ENCODE measurements around the gene PODXL. TPM values are rescaled to one million over a fixed set of nuclear protein-coding genes. Genes with fewer than 3 reads are reported as not detected.

Gene PODXL
- total and polyA plus RNA-seq, 2 of the 8 experiments (the other 6 are each of a cell fraction or from before 2014, with no cell fraction given): 638 to 925 TPM

- Histone ChIP-seq H3K18ac (ENCODE audit: extremely low read depth, low read length) (no peak overlapping the region), H2BK15ac (ENCODE audit: low read length) (no peak overlapping the region), H2AFZ (ENCODE audit: low read length) (no peak overlapping the region), H3K4me3 (ENCODE audit: extremely low read depth in 1 of 4, insufficient read depth in 2 of 4, low read depth in 3 of 4, low read length in 4 of 4) (no peak overlapping the region), H3K4ac (replicated peaks; ENCODE audit: insufficient read length, low read depth, low read length) (no peak overlapping the region), H3K9ac (replicated peaks in 1 of 4; ENCODE audit: extremely low read depth in 1 of 4, low read depth in 3 of 4, low read length in 3 of 4) (no peak overlapping the region), H3K4me2 (ENCODE audit: insufficient read depth in 1 of 2, low read depth in 2 of 2, low read length in 2 of 2) (no peak overlapping the region), H3K23ac (ENCODE audit: insufficient read length) (no peak overlapping the region), H3K36me3 (ENCODE audit: control insufficient read depth in 2 of 4, insufficient read depth in 4 of 4, low read length in 3 of 4) (peaks cover 73 to 95% (median 83%) of the 10 kb centered on the region in 4 experiments), H2BK120ac (replicated peaks; ENCODE audit: low read depth, low read length) (no peak overlapping the region), H4K5ac (ENCODE audit: insufficient read length, low read depth, low read length) (no peak overlapping the region), H3K79me1 (ENCODE audit: low read depth, low read length) (peaks cover 8% of the 10 kb centered on the region), H3K27me3 (replicated peaks in 1 of 4; ENCODE audit: control insufficient read depth in 3 of 4, extremely low read depth in 1 of 4, insufficient read depth in 3 of 4, low read length in 3 of 4) (no peaks in the 10 kb centered on the region), H3K79me2 (ENCODE audit: control insufficient read depth in 1 of 2, insufficient read depth in 2 of 2, low read length in 2 of 2) (peaks cover 0 to 58% of the 10 kb centered on the region in 2 experiments; a peak in 3 of 4 replicates), H2BK20ac (ENCODE audit: low read length) (no peak overlapping the region), H3K56ac (replicated peaks; ENCODE audit: insufficient read length, low read depth, low read length) (no peak overlapping the region), H3K9me3 (ENCODE audit: insufficient read depth in 2 of 2, low read depth in 1 of 2, low read length in 1 of 2) (no peaks in the 10 kb centered on the region), H2BK5ac (ENCODE audit: low read depth, low read length) (no peak overlapping the region), H3K14ac (ENCODE audit: insufficient read length) (no peak overlapping the region), H4K8ac (ENCODE audit: extremely low read depth, insufficient read depth, low read length) (0 out of 2 replicates have a peak overlapping the region, but pooled peaks have one; percentile 51), H3K27ac (ENCODE audit: low read depth, low read length) (peak overlapping the region; percentile 50; the same call in 1 of the 2 replicates), H2BK12ac (ENCODE audit: low read depth, low read length) (no peak overlapping the region), H4K91ac (replicated peaks; ENCODE audit: insufficient read length, low read length) (no peak overlapping the region), H2AK5ac (ENCODE audit: low read depth, low read length) (no peak overlapping the region), H3K4me1 (replicated peaks in 1 of 4; ENCODE audit: control insufficient read depth in 3 of 4, insufficient read depth in 4 of 4, low read length in 3 of 4) (peaks cover 0 to 7% (median 3%) of the 10 kb centered on the region in 4 experiments; a peak in 4 of 7 replicates), H3K23me2 (ENCODE audit: low read depth, low read length) (no peaks in the 10 kb centered on the region), H4K20me1 (replicated peaks in 1 of 2; ENCODE audit: control insufficient read depth in 1 of 2, insufficient read depth in 2 of 2, low read length in 2 of 2) (peaks cover 45 to 47% of the 10 kb centered on the region in 2 experiments)
- TF ChIP-seq KDM5A (IDR thresholded peaks at IDR 0.05; ENCODE audit: low read length) (no peak), MAFK (IDR thresholded peaks at IDR 0.05; ENCODE audit: low read depth, low read length) (peak; percentile 45; the same call in 1 of the 2 replicates), POLR2A (IDR thresholded peaks at IDR 0.05; ENCODE audit: control extremely low read depth in 1 of 2, low read depth in 2 of 2, low read length in 2 of 2) (peak; percentile 13 to 38; a peak in 2 of 3 replicates), RAD21 (IDR thresholded peaks at IDR 0.05 in 1 of 2, conservative IDR thresholded peaks at IDR 0.05 in 1 of 2; ENCODE audit: low read depth in 2 of 2, low read length in 2 of 2) (peak; percentile 56 to 59), CTCF (IDR thresholded peaks at IDR 0.05; ENCODE audit: control extremely low read depth in 1 of 3, insufficient read depth in 1 of 3, low read depth in 1 of 3, low read length in 3 of 3) (peak; percentile 50 to 61 (median 60); a peak in 3 of 4 replicates), SAP30 (IDR thresholded peaks at IDR 0.05; ENCODE audit: insufficient read depth, insufficient replicate concordance, low read length) (no peak), POLR2AphosphoS5 (IDR thresholded peaks at IDR 0.05; ENCODE audit: low read depth, low read length) (peak; percentile 60; the same call in 1 of the 2 replicates)
- ChIA-PET POLR2A (ENCODE audit: partially characterized antibody) (interaction anchor here (0.8 to 1.9 kb wide), 2 partner anchors 15 to 39 kb away, joined by 4 to 5 read pairs; no protein-coding TSS in a partner anchor), CTCF (ENCODE audit: partially characterized antibody) (interaction anchor here (0.6 to 7.6 kb wide), 25 partner anchors 10 to 624 kb away, joined by 3 to 73 read pairs (median 4); no protein-coding TSS in a partner anchor)
- peak in 1 of 2 experiments; percentile 76 for DNase-seq (ENCODE audit: low read depth in 1 of 2, low spot score in 2 of 2)
- WGBS, 2 experiments (ENCODE audit: extremely low coverage in 1 of 2, insufficient coverage in 1 of 2, insufficient read length in 1 of 2, insufficient replicate concordance in 2 of 2, low coverage in 1 of 2, low lambda C conversion rate in 2 of 2, missing lambda C conversion rate in 1 of 2): 90% methylated on average over 14 of the region's 14 CpGs; no CpG with 5 or more reads in 1 of the 2 experiments
- FAIRE-seq: no peak
Observed at GRCh38 chr7:131507592-131508331, 48.7 kb downstream of the PODXL start.

Data from H1 (cell line).